ENCODE measurements around the gene FSD1L. TPM values are rescaled to one million over a fixed set of nuclear protein-coding genes. Genes with fewer than 3 reads are reported as not detected.

Gene FSD1L
- total and polyA plus RNA-seq, 2 experiments from 2014 or later: 5.2 to 7.1 TPM

DNA sequence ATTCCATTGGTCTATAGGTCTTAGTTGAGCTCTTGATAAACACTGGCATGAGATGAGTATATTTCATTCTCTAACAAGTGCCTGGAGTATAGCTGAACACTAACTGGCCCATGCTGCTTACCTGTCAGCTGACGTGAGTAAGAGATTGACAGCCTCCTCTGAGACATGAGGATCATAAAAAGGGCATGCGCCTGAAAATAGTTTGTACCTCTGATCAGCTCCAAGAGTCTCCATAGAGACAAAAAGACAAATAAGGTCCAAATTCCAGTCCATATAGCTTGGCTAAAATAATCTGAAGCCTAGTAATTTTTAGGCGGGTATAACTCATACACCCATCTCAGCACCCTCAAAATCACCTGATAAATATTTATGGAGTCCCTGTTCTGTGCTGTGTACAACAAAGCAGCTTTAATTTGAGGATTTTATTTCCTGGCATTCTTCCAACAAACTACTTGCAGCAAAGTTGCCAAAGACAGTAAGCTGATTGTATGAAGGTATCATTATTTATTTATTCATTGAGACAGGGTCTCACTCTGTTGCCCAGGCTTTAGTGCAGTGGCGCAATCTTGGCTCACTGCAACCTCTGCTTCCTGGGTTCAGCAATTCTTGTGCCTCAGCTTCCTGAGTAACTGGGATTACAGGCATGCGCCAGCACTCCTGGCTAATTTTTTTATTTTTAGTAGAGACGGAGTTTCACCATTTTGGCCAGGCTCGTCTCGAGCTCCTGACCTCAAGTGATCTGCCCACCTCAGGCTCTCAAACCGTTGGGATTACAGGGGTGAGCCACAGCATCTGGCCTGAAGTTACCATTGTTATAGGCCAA, 16.2 kb upstream of the FSD1L start (continued):
- TF ChIP-seq, protein P1, sequence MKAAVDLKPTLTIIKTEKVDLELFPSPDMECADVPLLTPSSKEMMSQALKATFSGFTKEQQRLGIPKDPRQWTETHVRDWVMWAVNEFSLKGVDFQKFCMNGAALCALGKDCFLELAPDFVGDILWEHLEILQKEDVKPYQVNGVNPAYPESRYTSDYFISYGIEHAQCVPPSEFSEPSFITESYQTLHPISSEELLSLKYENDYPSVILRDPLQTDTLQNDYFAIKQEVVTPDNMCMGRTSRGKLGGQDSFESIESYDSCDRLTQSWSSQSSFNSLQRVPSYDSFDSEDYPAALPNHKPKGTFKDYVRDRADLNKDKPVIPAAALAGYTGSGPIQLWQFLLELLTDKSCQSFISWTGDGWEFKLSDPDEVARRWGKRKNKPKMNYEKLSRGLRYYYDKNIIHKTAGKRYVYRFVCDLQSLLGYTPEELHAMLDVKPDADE (IDR thresholded peaks at IDR 0.05): no peak
- TF ChIP-seq POLR2AphosphoS5 (IDR thresholded peaks at IDR 0.05; ENCODE audit: low read depth): no peak
- TF ChIP-seq, protein P2, sequence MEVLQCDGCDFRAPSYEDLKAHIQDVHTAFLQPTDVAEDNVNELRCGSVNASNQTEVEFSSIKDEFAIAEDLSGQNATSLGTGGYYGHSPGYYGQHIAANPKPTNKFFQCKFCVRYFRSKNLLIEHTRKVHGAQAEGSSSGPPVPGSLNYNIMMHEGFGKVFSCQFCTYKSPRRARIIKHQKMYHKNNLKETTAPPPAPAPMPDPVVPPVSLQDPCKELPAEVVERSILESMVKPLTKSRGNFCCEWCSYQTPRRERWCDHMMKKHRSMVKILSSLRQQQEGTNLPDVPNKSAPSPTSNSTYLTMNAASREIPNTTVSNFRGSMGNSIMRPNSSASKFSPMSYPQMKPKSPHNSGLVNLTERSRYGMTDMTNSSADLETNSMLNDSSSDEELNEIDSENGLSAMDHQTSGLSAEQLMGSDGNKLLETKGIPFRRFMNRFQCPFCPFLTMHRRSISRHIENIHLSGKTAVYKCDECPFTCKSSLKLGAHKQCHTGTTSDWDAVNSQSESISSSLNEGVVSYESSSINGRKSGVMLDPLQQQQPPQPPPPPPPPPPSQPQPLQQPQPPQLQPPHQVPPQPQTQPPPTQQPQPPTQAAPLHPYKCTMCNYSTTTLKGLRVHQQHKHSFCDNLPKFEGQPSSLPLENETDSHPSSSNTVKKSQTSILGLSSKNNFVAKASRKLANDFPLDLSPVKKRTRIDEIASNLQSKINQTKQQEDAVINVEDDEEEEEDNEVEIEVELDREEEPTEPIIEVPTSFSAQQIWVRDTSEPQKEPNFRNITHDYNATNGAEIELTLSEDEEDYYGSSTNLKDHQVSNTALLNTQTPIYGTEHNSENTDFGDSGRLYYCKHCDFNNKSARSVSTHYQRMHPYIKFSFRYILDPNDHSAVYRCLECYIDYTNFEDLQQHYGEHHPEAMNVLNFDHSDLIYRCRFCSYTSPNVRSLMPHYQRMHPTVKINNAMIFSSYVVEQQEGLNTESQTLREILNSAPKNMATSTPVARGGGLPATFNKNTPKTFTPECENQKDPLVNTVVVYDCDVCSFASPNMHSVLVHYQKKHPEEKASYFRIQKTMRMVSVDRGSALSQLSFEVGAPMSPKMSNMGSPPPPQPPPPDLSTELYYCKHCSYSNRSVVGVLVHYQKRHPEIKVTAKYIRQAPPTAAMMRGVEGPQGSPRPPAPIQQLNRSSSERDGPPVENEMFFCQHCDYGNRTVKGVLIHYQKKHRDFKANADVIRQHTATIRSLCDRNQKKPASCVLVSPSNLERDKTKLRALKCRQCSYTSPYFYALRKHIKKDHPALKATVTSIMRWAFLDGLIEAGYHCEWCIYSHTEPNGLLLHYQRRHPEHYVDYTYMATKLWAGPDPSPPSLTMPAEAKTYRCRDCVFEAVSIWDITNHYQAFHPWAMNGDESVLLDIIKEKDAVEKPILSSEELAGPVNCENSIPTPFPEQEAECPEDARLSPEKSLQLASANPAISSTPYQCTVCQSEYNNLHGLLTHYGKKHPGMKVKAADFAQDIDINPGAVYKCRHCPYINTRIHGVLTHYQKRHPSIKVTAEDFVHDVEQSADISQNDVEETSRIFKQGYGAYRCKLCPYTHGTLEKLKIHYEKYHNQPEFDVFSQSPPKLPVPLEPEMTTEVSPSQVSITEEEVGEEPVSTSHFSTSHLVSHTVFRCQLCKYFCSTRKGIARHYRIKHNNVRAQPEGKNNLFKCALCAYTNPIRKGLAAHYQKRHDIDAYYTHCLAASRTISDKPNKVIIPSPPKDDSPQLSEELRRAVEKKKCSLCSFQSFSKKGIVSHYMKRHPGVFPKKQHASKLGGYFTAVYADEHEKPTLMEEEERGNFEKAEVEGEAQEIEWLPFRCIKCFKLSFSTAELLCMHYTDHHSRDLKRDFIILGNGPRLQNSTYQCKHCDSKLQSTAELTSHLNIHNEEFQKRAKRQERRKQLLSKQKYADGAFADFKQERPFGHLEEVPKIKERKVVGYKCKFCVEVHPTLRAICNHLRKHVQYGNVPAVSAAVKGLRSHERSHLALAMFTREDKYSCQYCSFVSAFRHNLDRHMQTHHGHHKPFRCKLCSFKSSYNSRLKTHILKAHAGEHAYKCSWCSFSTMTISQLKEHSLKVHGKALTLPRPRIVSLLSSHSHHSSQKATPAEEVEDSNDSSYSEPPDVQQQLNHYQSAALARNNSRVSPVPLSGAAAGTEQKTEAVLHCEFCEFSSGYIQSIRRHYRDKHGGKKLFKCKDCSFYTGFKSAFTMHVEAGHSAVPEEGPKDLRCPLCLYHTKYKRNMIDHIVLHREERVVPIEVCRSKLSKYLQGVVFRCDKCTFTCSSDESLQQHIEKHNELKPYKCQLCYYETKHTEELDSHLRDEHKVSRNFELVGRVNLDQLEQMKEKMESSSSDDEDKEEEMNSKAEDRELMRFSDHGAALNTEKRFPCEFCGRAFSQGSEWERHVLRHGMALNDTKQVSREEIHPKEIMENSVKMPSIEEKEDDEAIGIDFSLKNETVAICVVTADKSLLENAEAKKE (CRISPR knock-in tag; IDR thresholded peaks at IDR 0.05): no peak

DNA sequence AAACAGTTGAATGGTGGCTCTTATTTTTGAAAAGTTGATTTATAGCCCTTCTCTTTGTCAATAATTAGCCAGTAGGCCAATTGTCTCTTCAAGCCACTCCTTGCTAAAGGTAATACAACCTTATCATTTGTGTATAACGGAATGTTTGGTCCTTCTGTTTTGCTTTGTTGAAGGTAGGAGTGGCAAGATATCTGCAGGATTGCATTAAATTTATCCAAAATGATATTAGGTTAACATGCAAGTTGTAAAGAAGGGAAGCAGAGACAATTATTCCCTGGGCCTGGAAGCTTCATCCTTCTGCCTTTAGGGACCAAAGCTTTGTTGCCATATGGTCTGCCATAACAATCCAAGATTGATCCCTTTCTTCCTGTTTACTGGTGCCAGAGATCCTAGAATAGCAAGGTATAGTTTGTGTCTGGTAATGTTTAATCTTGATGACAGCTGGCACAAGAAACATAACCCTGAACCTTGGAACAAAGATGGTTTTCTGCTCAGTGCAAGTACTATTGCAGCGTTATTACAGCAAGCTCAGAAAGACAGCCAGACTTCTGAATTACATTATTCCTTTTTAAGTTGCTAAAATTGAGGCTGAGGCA, 15.5 kb upstream of the FSD1L start:
- Mint-ChIP-seq H3K4me1 (peaks cover 3% of the 10 kb centered on the region; the same call in 1 of the 3 replicates), H3K36me3 (ENCODE audit: low read depth) (no peaks in the 10 kb centered on the region), H3K27ac (no peak overlapping the region), H3K4me3 (no peak overlapping the region), H3K9me3 (no peaks in the 10 kb centered on the region), H3K27me3 (ENCODE audit: insufficient read depth, low read depth, poor library complexity) (peaks cover 2% of the 10 kb centered on the region)
- Histone ChIP-seq H4K20me1 (replicated peaks; ENCODE audit: insufficient read depth) (no peaks in the 10 kb centered on the region), H3F3A (replicated peaks; ENCODE audit: low read depth) (no peaks in the 10 kb centered on the region), H3K4me1 (ENCODE audit: insufficient read depth) (no peaks in the 10 kb centered on the region), H3K36me3 (ENCODE audit: insufficient read depth) (no peaks in the 10 kb centered on the region), H2AFZ (no peak overlapping the region), H3K4me3 (no peak overlapping the region), H3K4me2 (no peak overlapping the region), H3K79me2 (replicated peaks; ENCODE audit: insufficient read depth) (no peaks in the 10 kb centered on the region), H3K27ac (ENCODE audit: low read depth) (no peak overlapping the region), H3K9me2 (ENCODE audit: insufficient read depth) (no peaks in the 10 kb centered on the region), H3K27me3 (ENCODE audit: insufficient read depth) (no peaks in the 10 kb centered on the region)
- TF ChIP-seq POLR2AphosphoS5 (IDR thresholded peaks at IDR 0.05; ENCODE audit: low read depth) (no peak), NANOG (IDR thresholded peaks at IDR 0.05; ENCODE audit: borderline replicate concordance) (no peak), CREB1 (CRISPR knock-in tag; IDR thresholded peaks at IDR 0.05; ENCODE audit: low read depth) (no peak), EZH2 (IDR thresholded peaks at IDR 0.05; ENCODE audit: low read depth, unreplicated experiment) (no peak), EZH2phosphoT487 (IDR thresholded peaks at IDR 0.05; ENCODE audit: unreplicated experiment) (no peak)
- TF ChIP-seq, protein P1 (IDR thresholded peaks at IDR 0.05): no peak
- DNase-seq (ENCODE audit: low spot score) (no peak), ATAC-seq (no peak)
